WTC11 (cell line): ENCODE results near the gene KIFC1. TPM values are rescaled to one million over a fixed set of nuclear protein-coding genes. Genes with fewer than 3 reads are reported as not detected.

Experiments
- ATAC-seq: fragments of 200-7000 bp; cut with Tn5 transposase; 2 replicates; pipeline ENCODE4 v1.10.0; 2021; ENCODE audit warnings: mild to moderate bottlenecking, moderate library complexity
- CTCF ChIA-PET: fragments of 300-600 bp; sonication (Branson Sonifier 250); formaldehyde crosslinking; loops from one replicate; lab custom pipeline; 2021; ENCODE audit warnings: antibody characterized with exemption; lab: Charles Lee
- POLR2A ChIA-PET: fragments of 350-600 bp; sonication (Branson Sonifier 250); formaldehyde crosslinking; loops from one replicate; lab custom pipeline; 2021; ENCODE audit warnings: antibody characterized with exemption; lab: Charles Lee
- DNase-seq: peaks from one replicate; pipeline ENCODE4 v3.0.0; 2021; ENCODE audit warnings: low spot score
- H3K27ac Mint-ChIP-seq: 2 replicates; pipeline ENCODE4 v1.8.0; 2021; ENCODE audit warnings: mixed read lengths
- H3K27me3 Mint-ChIP-seq: 2 replicates; pipeline ENCODE4 v1.8.0; 2021; ENCODE audit warnings: low read depth, mild to moderate bottlenecking, moderate library complexity, mixed read lengths
- H3K36me3 Mint-ChIP-seq: 2 replicates; pipeline ENCODE4 v1.8.0; 2021; ENCODE audit warnings: mixed read lengths
- H3K4me1 Mint-ChIP-seq: 2 replicates; pipeline ENCODE4 v1.8.0; 2022; ENCODE audit warnings: mixed read lengths
- H3K4me3 Mint-ChIP-seq: 2 replicates; pipeline ENCODE4 v1.8.0; 2021; ENCODE audit warnings: mild to moderate bottlenecking, moderate library complexity, mixed read lengths
- H3K9me3 Mint-ChIP-seq: 2 replicates; pipeline ENCODE4 v1.8.0; 2021; ENCODE audit warnings: mixed read lengths
- ATF1 ChIP-seq: sonication (generic); formaldehyde crosslinking; IDR thresholded peaks from 2 replicates; pipeline ENCODE4 v1.8.1; 2023; ENCODE audit warnings: mild to moderate bottlenecking, moderate library complexity, missing genetic modification reagents
- CBFB ChIP-seq: sonication (generic); formaldehyde crosslinking; IDR thresholded peaks from 2 replicates; pipeline ENCODE4 v1.8.1; 2022; ENCODE audit warnings: mild to moderate bottlenecking, low read depth, missing genetic modification reagents
- KAT7 ChIP-seq: sonication (generic); formaldehyde crosslinking; IDR thresholded peaks from 2 replicates; pipeline ENCODE4 v1.8.1; 2023; ENCODE audit warnings: missing genetic modification reagents, mild to moderate bottlenecking, borderline replicate concordance
- SP1 ChIP-seq: sonication (generic); formaldehyde crosslinking; conservative IDR thresholded peaks from 2 replicates; pipeline ENCODE4 v1.8.1; 2022; ENCODE audit warnings: missing genetic modification reagents
- TEAD1 ChIP-seq: sonication (generic); formaldehyde crosslinking; IDR thresholded peaks from 2 replicates; pipeline ENCODE4 v1.8.0; 2022; ENCODE audit warnings: mild to moderate bottlenecking, missing genetic modification reagents
- ZNF232 ChIP-seq: sonication (generic); formaldehyde crosslinking; IDR thresholded peaks from 2 replicates; pipeline ENCODE4 v1.8.0; 2022; ENCODE audit warnings: mild to moderate bottlenecking, missing genetic modification reagents
- ZNF263 ChIP-seq: sonication (generic); formaldehyde crosslinking; IDR thresholded peaks from 2 replicates; pipeline ENCODE4 v1.8.1; 2022; ENCODE audit warnings: low read depth, mild to moderate bottlenecking, moderate library complexity, missing genetic modification reagents
- ZNF423 ChIP-seq: fragments of 250-450 bp; sonication (Bioruptor Pico); IDR thresholded peaks from 2 replicates; pipeline ENCODE4 v2.1.2; 2022; ENCODE audit warnings: mild to moderate bottlenecking, moderate library complexity
- ZNF671 ChIP-seq: fragments of 250-450 bp; sonication (Bioruptor Pico); IDR thresholded peaks from 2 replicates; pipeline ENCODE4 v1.8.0; 2021; ENCODE audit warnings: mild to moderate bottlenecking
- total RNA-seq: library from RNA; stranded (reverse); gene quantifications from 3 replicates; pipeline ENCODE4 v1.2.3, GENCODE V29; 2021
- TF ChIP-seq, protein P1 (sequence below): sonication (generic); formaldehyde crosslinking; IDR thresholded peaks from 2 replicates; pipeline ENCODE4 v1.8.0; 2022; ENCODE audit warnings: mild to moderate bottlenecking, missing genetic modification reagents
- TF ChIP-seq, protein P2 (sequence below): sonication (generic); formaldehyde crosslinking; IDR thresholded peaks from 2 replicates; pipeline ENCODE4 v1.8.1; 2023; ENCODE audit warnings: mild to moderate bottlenecking, missing genetic modification reagents
- TF ChIP-seq, protein P3 (sequence below): fragments of 250-450 bp; sonication (Bioruptor Pico); IDR thresholded peaks from 2 replicates; pipeline ENCODE4 v1.9.0; 2021; ENCODE audit warnings: mild to moderate bottlenecking, borderline replicate concordance
- TF ChIP-seq, protein P4 (sequence below): sonication (generic); formaldehyde crosslinking; IDR thresholded peaks from 2 replicates; pipeline ENCODE4 v1.8.1; 2022; ENCODE audit warnings: mild to moderate bottlenecking, moderate library complexity, missing genetic modification reagents
- TF ChIP-seq, protein P5 (sequence below): sonication (generic); formaldehyde crosslinking; IDR thresholded peaks from 2 replicates; pipeline ENCODE4 v1.8.1; 2023; ENCODE audit warnings: mild to moderate bottlenecking, moderate library complexity, missing genetic modification reagents
- TF ChIP-seq, protein P6 (sequence below): sonication (generic); formaldehyde crosslinking; IDR thresholded peaks from 2 replicates; pipeline ENCODE4 v1.8.0; 2022; ENCODE audit warnings: mild to moderate bottlenecking, missing genetic modification reagents
- TF ChIP-seq, protein P7 (sequence below): fragments of 200-600 bp; IDR thresholded peaks from 2 replicates; pipeline ENCODE4 v1.8.0; 2022; ENCODE audit warnings: antibody characterized with exemption
- TF ChIP-seq, protein P8 (sequence below): sonication (generic); formaldehyde crosslinking; IDR thresholded peaks from 2 replicates; pipeline ENCODE4 v1.8.1; 2022; ENCODE audit warnings: low read depth, missing genetic modification reagents, borderline replicate concordance
- TF ChIP-seq, protein P9 (sequence below): sonication (generic); formaldehyde crosslinking; IDR thresholded peaks from 2 replicates; pipeline ENCODE4 v1.8.1; 2022; ENCODE audit warnings: low read depth, mild to moderate bottlenecking, moderate library complexity, missing genetic modification reagents, borderline replicate concordance

Gene KIFC1
- total RNA-seq, 1 experiment from 2014 or later, result 97.3 TPM

DNA sequence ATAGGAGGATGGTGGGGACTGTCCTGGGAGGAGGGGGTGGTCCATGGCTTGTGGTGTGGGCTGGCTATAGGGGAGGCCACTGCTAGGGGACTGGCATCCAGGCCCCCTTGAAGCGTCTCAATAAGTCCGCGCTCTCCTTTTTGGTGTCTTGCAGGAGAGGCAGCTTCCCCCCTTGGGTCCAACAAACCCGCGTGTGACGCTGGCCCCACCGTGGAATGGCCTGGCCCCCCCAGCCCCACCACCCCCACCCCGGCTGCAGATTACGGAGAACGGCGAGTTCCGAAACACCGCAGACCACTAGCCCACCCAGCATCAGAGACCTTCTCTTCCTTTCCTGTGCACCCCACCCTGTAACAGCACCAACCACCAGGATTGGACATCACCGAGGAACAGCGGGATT is 60.0 kb downstream of the KIFC1 start (continued):
- no peak for TF ChIP-seq ZNF263 (CRISPR knock-in tag)
- TF ChIP-seq, protein P1, sequence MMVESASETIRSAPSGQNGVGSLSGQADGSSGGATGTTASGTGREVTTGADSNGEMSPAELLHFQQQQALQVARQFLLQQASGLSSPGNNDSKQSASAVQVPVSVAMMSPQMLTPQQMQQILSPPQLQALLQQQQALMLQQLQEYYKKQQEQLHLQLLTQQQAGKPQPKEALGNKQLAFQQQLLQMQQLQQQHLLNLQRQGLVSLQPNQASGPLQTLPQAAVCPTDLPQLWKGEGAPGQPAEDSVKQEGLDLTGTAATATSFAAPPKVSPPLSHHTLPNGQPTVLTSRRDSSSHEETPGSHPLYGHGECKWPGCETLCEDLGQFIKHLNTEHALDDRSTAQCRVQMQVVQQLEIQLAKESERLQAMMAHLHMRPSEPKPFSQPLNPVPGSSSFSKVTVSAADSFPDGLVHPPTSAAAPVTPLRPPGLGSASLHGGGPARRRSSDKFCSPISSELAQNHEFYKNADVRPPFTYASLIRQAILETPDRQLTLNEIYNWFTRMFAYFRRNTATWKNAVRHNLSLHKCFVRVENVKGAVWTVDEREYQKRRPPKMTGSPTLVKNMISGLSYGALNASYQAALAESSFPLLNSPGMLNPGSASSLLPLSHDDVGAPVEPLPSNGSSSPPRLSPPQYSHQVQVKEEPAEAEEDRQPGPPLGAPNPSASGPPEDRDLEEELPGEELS (CRISPR knock-in tag), result no peak
- TF ChIP-seq ZNF423 (CRISPR knock-in tag), result no peak
- no peak for TF ChIP-seq KAT7 (CRISPR knock-in tag)
- TF ChIP-seq, protein P2, sequence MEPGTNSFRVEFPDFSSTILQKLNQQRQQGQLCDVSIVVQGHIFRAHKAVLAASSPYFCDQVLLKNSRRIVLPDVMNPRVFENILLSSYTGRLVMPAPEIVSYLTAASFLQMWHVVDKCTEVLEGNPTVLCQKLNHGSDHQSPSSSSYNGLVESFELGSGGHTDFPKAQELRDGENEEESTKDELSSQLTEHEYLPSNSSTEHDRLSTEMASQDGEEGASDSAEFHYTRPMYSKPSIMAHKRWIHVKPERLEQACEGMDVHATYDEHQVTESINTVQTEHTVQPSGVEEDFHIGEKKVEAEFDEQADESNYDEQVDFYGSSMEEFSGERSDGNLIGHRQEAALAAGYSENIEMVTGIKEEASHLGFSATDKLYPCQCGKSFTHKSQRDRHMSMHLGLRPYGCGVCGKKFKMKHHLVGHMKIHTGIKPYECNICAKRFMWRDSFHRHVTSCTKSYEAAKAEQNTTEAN (CRISPR knock-in tag), result no peak
- TF ChIP-seq ZNF232 (CRISPR knock-in tag), result no peak
- TF ChIP-seq, protein P3, sequence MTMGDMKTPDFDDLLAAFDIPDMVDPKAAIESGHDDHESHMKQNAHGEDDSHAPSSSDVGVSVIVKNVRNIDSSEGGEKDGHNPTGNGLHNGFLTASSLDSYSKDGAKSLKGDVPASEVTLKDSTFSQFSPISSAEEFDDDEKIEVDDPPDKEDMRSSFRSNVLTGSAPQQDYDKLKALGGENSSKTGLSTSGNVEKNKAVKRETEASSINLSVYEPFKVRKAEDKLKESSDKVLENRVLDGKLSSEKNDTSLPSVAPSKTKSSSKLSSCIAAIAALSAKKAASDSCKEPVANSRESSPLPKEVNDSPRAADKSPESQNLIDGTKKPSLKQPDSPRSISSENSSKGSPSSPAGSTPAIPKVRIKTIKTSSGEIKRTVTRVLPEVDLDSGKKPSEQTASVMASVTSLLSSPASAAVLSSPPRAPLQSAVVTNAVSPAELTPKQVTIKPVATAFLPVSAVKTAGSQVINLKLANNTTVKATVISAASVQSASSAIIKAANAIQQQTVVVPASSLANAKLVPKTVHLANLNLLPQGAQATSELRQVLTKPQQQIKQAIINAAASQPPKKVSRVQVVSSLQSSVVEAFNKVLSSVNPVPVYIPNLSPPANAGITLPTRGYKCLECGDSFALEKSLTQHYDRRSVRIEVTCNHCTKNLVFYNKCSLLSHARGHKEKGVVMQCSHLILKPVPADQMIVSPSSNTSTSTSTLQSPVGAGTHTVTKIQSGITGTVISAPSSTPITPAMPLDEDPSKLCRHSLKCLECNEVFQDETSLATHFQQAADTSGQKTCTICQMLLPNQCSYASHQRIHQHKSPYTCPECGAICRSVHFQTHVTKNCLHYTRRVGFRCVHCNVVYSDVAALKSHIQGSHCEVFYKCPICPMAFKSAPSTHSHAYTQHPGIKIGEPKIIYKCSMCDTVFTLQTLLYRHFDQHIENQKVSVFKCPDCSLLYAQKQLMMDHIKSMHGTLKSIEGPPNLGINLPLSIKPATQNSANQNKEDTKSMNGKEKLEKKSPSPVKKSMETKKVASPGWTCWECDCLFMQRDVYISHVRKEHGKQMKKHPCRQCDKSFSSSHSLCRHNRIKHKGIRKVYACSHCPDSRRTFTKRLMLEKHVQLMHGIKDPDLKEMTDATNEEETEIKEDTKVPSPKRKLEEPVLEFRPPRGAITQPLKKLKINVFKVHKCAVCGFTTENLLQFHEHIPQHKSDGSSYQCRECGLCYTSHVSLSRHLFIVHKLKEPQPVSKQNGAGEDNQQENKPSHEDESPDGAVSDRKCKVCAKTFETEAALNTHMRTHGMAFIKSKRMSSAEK (CRISPR knock-in tag), result no peak
- TF ChIP-seq SP1, result no peak
- no peak for TF ChIP-seq ATF1 (CRISPR knock-in tag)
- TF ChIP-seq, protein P4, sequence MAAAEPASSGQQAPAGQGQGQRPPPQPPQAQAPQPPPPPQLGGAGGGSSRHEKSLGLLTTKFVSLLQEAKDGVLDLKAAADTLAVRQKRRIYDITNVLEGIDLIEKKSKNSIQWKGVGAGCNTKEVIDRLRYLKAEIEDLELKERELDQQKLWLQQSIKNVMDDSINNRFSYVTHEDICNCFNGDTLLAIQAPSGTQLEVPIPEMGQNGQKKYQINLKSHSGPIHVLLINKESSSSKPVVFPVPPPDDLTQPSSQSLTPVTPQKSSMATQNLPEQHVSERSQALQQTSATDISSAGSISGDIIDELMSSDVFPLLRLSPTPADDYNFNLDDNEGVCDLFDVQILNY, result no peak
- TF ChIP-seq, protein P5, sequence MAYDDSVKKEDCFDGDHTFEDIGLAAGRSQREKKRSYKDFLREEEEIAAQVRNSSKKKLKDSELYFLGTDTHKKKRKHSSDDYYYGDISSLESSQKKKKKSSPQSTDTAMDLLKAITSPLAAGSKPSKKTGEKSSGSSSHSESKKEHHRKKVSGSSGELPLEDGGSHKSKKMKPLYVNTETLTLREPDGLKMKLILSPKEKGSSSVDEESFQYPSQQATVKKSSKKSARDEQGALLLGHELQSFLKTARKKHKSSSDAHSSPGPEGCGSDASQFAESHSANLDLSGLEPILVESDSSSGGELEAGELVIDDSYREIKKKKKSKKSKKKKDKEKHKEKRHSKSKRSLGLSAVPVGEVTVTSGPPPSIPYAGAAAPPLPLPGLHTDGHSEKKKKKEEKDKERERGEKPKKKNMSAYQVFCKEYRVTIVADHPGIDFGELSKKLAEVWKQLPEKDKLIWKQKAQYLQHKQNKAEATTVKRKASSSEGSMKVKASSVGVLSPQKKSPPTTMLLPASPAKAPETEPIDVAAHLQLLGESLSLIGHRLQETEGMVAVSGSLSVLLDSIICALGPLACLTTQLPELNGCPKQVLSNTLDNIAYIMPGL (CRISPR knock-in tag), result no peak

DNA sequence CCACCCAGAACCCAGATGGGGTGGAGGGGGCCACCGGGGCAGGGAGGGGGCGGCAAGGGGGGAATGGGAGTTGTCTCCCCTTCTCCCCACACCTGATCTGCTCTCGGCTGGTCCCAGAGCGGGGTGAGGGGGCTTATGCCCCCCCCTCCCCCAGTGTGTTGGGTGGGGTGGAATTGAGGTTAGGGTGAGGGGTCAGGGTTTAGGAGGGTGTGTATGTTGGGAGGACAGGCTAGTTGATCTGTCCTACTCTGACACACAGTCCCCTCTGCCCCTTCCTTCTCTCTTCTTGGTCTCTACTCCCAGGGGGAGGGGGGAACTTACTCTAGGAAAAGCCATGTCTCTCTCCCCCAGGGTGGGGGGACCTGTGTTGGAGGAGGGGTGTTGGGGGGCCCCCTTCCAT is 60.9 kb downstream of the KIFC1 start:
- ChIA-PET POLR2A (no interaction called here), CTCF (interaction anchor here (0.6 to 1.7 kb wide), 2 partner anchors 18 to 248 kb away, joined by 3 to 4 read pairs; no protein-coding TSS in a partner anchor)
- no peaks in the 10 kb centered on the region for H3K27me3 Mint-ChIP-seq
- peaks cover 17% of the 10 kb centered on the region for H3K4me1 Mint-ChIP-seq
- no peak for DNase-seq
- H3K27ac Mint-ChIP-seq, result no peak overlapping the region
- H3K4me3 Mint-ChIP-seq, result no peak overlapping the region
- H3K36me3 Mint-ChIP-seq, result peaks cover 42% of the 10 kb centered on the region
- ATAC-seq, result no peak
- H3K9me3 Mint-ChIP-seq, result no peaks in the 10 kb centered on the region
- TF ChIP-seq, protein P5 (CRISPR knock-in tag), result no peak
- no peak for TF ChIP-seq ZNF671 (CRISPR knock-in tag)
- TF ChIP-seq, protein P6, sequence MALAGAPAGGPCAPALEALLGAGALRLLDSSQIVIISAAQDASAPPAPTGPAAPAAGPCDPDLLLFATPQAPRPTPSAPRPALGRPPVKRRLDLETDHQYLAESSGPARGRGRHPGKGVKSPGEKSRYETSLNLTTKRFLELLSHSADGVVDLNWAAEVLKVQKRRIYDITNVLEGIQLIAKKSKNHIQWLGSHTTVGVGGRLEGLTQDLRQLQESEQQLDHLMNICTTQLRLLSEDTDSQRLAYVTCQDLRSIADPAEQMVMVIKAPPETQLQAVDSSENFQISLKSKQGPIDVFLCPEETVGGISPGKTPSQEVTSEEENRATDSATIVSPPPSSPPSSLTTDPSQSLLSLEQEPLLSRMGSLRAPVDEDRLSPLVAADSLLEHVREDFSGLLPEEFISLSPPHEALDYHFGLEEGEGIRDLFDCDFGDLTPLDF, result no peak
- TF ChIP-seq, protein P7, sequence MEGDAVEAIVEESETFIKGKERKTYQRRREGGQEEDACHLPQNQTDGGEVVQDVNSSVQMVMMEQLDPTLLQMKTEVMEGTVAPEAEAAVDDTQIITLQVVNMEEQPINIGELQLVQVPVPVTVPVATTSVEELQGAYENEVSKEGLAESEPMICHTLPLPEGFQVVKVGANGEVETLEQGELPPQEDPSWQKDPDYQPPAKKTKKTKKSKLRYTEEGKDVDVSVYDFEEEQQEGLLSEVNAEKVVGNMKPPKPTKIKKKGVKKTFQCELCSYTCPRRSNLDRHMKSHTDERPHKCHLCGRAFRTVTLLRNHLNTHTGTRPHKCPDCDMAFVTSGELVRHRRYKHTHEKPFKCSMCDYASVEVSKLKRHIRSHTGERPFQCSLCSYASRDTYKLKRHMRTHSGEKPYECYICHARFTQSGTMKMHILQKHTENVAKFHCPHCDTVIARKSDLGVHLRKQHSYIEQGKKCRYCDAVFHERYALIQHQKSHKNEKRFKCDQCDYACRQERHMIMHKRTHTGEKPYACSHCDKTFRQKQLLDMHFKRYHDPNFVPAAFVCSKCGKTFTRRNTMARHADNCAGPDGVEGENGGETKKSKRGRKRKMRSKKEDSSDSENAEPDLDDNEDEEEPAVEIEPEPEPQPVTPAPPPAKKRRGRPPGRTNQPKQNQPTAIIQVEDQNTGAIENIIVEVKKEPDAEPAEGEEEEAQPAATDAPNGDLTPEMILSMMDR, result no peak
- TF ChIP-seq, protein P8, sequence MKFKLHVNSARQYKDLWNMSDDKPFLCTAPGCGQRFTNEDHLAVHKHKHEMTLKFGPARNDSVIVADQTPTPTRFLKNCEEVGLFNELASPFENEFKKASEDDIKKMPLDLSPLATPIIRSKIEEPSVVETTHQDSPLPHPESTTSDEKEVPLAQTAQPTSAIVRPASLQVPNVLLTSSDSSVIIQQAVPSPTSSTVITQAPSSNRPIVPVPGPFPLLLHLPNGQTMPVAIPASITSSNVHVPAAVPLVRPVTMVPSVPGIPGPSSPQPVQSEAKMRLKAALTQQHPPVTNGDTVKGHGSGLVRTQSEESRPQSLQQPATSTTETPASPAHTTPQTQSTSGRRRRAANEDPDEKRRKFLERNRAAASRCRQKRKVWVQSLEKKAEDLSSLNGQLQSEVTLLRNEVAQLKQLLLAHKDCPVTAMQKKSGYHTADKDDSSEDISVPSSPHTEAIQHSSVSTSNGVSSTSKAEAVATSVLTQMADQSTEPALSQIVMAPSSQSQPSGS (CRISPR knock-in tag), result no peak
- TF ChIP-seq, protein P9, sequence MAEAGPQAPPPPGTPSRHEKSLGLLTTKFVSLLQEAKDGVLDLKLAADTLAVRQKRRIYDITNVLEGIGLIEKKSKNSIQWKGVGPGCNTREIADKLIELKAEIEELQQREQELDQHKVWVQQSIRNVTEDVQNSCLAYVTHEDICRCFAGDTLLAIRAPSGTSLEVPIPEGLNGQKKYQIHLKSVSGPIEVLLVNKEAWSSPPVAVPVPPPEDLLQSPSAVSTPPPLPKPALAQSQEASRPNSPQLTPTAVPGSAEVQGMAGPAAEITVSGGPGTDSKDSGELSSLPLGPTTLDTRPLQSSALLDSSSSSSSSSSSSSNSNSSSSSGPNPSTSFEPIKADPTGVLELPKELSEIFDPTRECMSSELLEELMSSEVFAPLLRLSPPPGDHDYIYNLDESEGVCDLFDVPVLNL, result no peak
- no peak for TF ChIP-seq CBFB (CRISPR knock-in tag)
- TF ChIP-seq TEAD1, result no peak
- no peak for TF ChIP-seq ZNF423 (CRISPR knock-in tag)
